ENCODE results near the gene AGR2. TPM values are rescaled to one million over a fixed set of nuclear protein-coding genes. Genes with fewer than 3 reads are reported as not detected.

Gene AGR2
- total and polyA plus RNA-seq, 2 of the 4 experiments (the other 2 are of a cell fraction) = not detected

DNA sequence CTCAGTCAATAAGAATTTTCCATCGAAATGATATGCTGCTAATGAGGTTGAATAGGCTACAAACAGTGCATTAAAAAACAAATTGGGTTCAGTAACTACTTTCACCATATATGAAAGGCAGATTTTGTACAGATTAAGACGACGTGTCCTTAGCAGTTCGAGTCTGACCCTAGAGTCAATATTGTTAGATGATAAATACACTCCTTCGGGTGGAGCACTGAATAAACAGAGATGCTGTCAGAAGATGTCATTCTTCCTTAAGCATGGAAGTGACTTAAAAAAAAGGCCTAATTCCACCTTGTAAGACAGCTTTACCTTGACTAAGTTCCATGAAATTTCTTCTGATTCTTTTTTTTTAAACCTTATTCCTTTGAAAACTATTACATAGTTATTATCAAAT, 5.8 kb upstream of the AGR2 start:
- Histone ChIP-seq H3K14ac (replicated peaks; ENCODE audit: low read depth, low read length) (no peak overlapping the region), H2AK9ac (replicated peaks; ENCODE audit: low read depth, low read length, poor library complexity) (no peak overlapping the region), H2BK20ac (ENCODE audit: low read depth, low read length) (no peak overlapping the region), H2BK15ac (ENCODE audit: low read depth, low read length) (no peak overlapping the region), H3K4me1 (ENCODE audit: control insufficient read depth, insufficient read depth, low read length) (peaks cover 2% of the 10 kb centered on the region; the same call in 1 of the 2 replicates), H2BK120ac (ENCODE audit: low read depth, low read length) (no peak overlapping the region), H3K9me3 (ENCODE audit: control insufficient read depth, insufficient read depth, low read length) (no peaks in the 10 kb centered on the region), H3K9ac (ENCODE audit: low read depth, low read length) (no peak overlapping the region), H4K20me1 (ENCODE audit: insufficient read depth, low read length) (no peaks in the 10 kb centered on the region), H3K27ac (ENCODE audit: insufficient read depth, low read length) (no peak overlapping the region), H3K23ac (ENCODE audit: low read depth, low read length) (no peak overlapping the region), H3K79me1 (ENCODE audit: low read depth in 1 of 2, low read length in 2 of 2) (no peaks in the 10 kb centered on the region), H3K4ac (ENCODE audit: low read depth, low read length) (no peak overlapping the region), H3K4me2 (ENCODE audit: low read depth, low read length) (no peak overlapping the region), H3K4me3 (ENCODE audit: insufficient read depth, low read depth, low read length) (no peak overlapping the region), H2AK5ac (ENCODE audit: low read depth, low read length) (no peak overlapping the region), H2AFZ (replicated peaks; ENCODE audit: low read length, poor library complexity) (no peak overlapping the region), H2BK5ac (ENCODE audit: low read depth, low read length, poor library complexity, severe bottlenecking) (no peak overlapping the region), H4K91ac (ENCODE audit: insufficient read depth, low read depth, low read length) (no peak overlapping the region), H4K8ac (ENCODE audit: low read depth in 2 of 2, low read length in 2 of 2) (no peak overlapping the region), H3K56ac (ENCODE audit: extremely low read depth, insufficient read depth, low read length) (no peak overlapping the region), H3K9me1 (ENCODE audit: insufficient read depth, low read length) (no peaks in the 10 kb centered on the region), H3K18ac (ENCODE audit: low read depth, low read length) (no peak overlapping the region), H3K27me3 (ENCODE audit: control insufficient read depth, insufficient read depth, low read length) (no peaks in the 10 kb centered on the region), H3K36me3 (ENCODE audit: control insufficient read depth, insufficient read depth, low read length) (no peaks in the 10 kb centered on the region), H4K5ac (ENCODE audit: low read depth, low read length) (no peak overlapping the region)
- intact Hi-C loops (cut with micrococcal nuclease) (no loop called here), in situ Hi-C loops (cut with MboI; ENCODE audit: low sequenced_read_pairs) (no loop called here), dilution Hi-C loops (cut with HindIII; ENCODE audit: low sequenced_read_pairs, unreplicated experiment) (no loop called here)
- no peak for TF ChIP-seq RCOR1 (IDR thresholded peaks at IDR 0.05; ENCODE audit: insufficient replicate concordance, low read length)
- TF ChIP-seq RFX5 (IDR thresholded peaks at IDR 0.05; ENCODE audit: low read depth, low read length) = no peak
- no peak for TF ChIP-seq BHLHE40 (IDR thresholded peaks at IDR 0.05; ENCODE audit: low read depth, low read length)
- TF ChIP-seq, protein P1, sequence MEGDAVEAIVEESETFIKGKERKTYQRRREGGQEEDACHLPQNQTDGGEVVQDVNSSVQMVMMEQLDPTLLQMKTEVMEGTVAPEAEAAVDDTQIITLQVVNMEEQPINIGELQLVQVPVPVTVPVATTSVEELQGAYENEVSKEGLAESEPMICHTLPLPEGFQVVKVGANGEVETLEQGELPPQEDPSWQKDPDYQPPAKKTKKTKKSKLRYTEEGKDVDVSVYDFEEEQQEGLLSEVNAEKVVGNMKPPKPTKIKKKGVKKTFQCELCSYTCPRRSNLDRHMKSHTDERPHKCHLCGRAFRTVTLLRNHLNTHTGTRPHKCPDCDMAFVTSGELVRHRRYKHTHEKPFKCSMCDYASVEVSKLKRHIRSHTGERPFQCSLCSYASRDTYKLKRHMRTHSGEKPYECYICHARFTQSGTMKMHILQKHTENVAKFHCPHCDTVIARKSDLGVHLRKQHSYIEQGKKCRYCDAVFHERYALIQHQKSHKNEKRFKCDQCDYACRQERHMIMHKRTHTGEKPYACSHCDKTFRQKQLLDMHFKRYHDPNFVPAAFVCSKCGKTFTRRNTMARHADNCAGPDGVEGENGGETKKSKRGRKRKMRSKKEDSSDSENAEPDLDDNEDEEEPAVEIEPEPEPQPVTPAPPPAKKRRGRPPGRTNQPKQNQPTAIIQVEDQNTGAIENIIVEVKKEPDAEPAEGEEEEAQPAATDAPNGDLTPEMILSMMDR (conservative IDR thresholded peaks at IDR 0.05; ENCODE audit: low read depth, low read length) = no peak
- no CpG with 5 or more reads among the region's 5 CpGs for WGBS, 2 experiments (ENCODE audit: extremely low coverage in 2 of 2, insufficient read length in 1 of 2)
- ChIA-PET CTCF (no interaction called here), POLR2A (ENCODE audit: unreplicated experiment) (no interaction called here)
- DNase-seq = no peak
- BruUV-seq (replicated peaks) = no TSS peak
- no peak for ATAC-seq (ENCODE audit: low read depth)
